ENCODE results near the gene PRRT1. TPM values are rescaled to one million over a fixed set of nuclear protein-coding genes. Genes with fewer than 3 reads are reported as not detected.
"Not testable (repeated sequence)": the region's sequence is repeated elsewhere in the genome, so short reads cannot be mapped to it uniquely, and the experiment has no call there.

The PRRT1 gene
- total RNA-seq, 1 experiment from 2014 or later: 1.9 TPM

- not testable (repeated sequence) for H3K23ac ChIP-seq (ENCODE audit: insufficient read length, low read depth, low read length); H2BK5ac ChIP-seq (ENCODE audit: insufficient read length, low read length); DNase-seq; H3K79me2 ChIP-seq (ENCODE audit: insufficient read depth, low read length); H4K8ac ChIP-seq (replicated peaks; ENCODE audit: insufficient read length, low read depth, low read length); H2AFZ ChIP-seq (ENCODE audit: low read length); H4K20me1 ChIP-seq (ENCODE audit: control insufficient read depth, insufficient read depth, insufficient read length); H3K4me1 ChIP-seq (ENCODE audit: insufficient read depth, low read length); H2BK20ac ChIP-seq (ENCODE audit: low read depth, low read length, poor library complexity, severe bottlenecking); H3T11ph ChIP-seq (ENCODE audit: low read length); H3K9me3 Mint-ChIP-seq; H3K27ac ChIP-seq (ENCODE audit: insufficient read length, low read depth, low read length); H3K14ac ChIP-seq (ENCODE audit: insufficient read depth, low read length); H2AK5ac ChIP-seq (ENCODE audit: insufficient read length, low read length); H3K27me3 ChIP-seq (ENCODE audit: insufficient read depth, low read length); H3K9me3 ChIP-seq (ENCODE audit: control insufficient read depth, low read depth, low read length); H3K79me1 ChIP-seq (ENCODE audit: insufficient read depth, low read depth, low read length, poor library complexity, severe bottlenecking); H3K4ac ChIP-seq (ENCODE audit: low read depth, low read length); H3K9ac ChIP-seq (ENCODE audit: extremely low read depth, insufficient read length, low read length); H3K23me2 ChIP-seq (ENCODE audit: insufficient read length, low read depth, low read length, poor library complexity, severe bottlenecking); H4K91ac ChIP-seq (ENCODE audit: insufficient read length, low read depth, low read length); H2BK12ac ChIP-seq (ENCODE audit: insufficient read length, low read depth, low read length); H3K4me2 ChIP-seq (ENCODE audit: insufficient read depth, insufficient read length, low read length); H2BK15ac ChIP-seq (ENCODE audit: low read depth, low read length); H2BK120ac ChIP-seq (ENCODE audit: low read depth, low read length, poor library complexity, severe bottlenecking); H3K27me3 Mint-ChIP-seq (ENCODE audit: low read depth); H3K56ac ChIP-seq (ENCODE audit: insufficient read length, low read depth, low read length); H3K18ac ChIP-seq (ENCODE audit: insufficient read length, low read depth, low read length); H4K5ac ChIP-seq (ENCODE audit: insufficient read length, low read depth, low read length)
- Mint-ChIP-seq H3K4me3 (peak overlapping the region in 1 of 2 experiments; percentile 56; a peak in 2 of 5 replicates), H3K27ac (peak overlapping the region; percentile 32 to 90 (median 75); a peak in 5 of 7 replicates), H3K36me3 (ENCODE audit: insufficient read depth in 1 of 3, low read depth in 3 of 3) (peaks cover 14 to 62% (median 48%) of the 10 kb centered on the region in 3 experiments; a peak in 6 of 7 replicates), H3K4me1 (peaks cover 24 to 38% of the 10 kb centered on the region in 2 experiments)
- no CpG with 5 or more reads among the region's 10 CpGs for WGBS (ENCODE audit: extremely low coverage, insufficient read length, low lambda C conversion rate)
These were observed 34.6 kb upstream of the PRRT1 start for GRCh38 chr6:32186151-32186840.

- not testable (repeated sequence) for H4K20me1 ChIP-seq (ENCODE audit: control insufficient read depth, insufficient read depth, insufficient read length); H2BK5ac ChIP-seq (ENCODE audit: insufficient read length, low read length); H3K27me3 Mint-ChIP-seq (ENCODE audit: low read depth); H2BK120ac ChIP-seq (ENCODE audit: low read depth, low read length, poor library complexity, severe bottlenecking); H4K5ac ChIP-seq (ENCODE audit: insufficient read length, low read depth, low read length); H2BK12ac ChIP-seq (ENCODE audit: insufficient read length, low read depth, low read length); H3K23ac ChIP-seq (ENCODE audit: insufficient read length, low read depth, low read length); H3K23me2 ChIP-seq (ENCODE audit: insufficient read length, low read depth, low read length, poor library complexity, severe bottlenecking); H4K8ac ChIP-seq (replicated peaks; ENCODE audit: insufficient read length, low read depth, low read length); H3K79me2 ChIP-seq (ENCODE audit: insufficient read depth, low read length); H3K4me2 ChIP-seq (ENCODE audit: insufficient read depth, insufficient read length, low read length); H2AFZ ChIP-seq (ENCODE audit: low read length); H3K9ac ChIP-seq (ENCODE audit: extremely low read depth, insufficient read length, low read length); H3K9me3 ChIP-seq (ENCODE audit: control insufficient read depth, low read depth, low read length); H3K79me1 ChIP-seq (ENCODE audit: insufficient read depth, low read depth, low read length, poor library complexity, severe bottlenecking); H3K9me3 Mint-ChIP-seq; H3K4me1 ChIP-seq (ENCODE audit: insufficient read depth, low read length); H3K56ac ChIP-seq (ENCODE audit: insufficient read length, low read depth, low read length); H4K91ac ChIP-seq (ENCODE audit: insufficient read length, low read depth, low read length); H3K27ac ChIP-seq (ENCODE audit: insufficient read length, low read depth, low read length); H3K18ac ChIP-seq (ENCODE audit: insufficient read length, low read depth, low read length); H2BK15ac ChIP-seq (ENCODE audit: low read depth, low read length); H3K14ac ChIP-seq (ENCODE audit: insufficient read depth, low read length); H3T11ph ChIP-seq (ENCODE audit: low read length); H3K27me3 ChIP-seq (ENCODE audit: insufficient read depth, low read length); H2BK20ac ChIP-seq (ENCODE audit: low read depth, low read length, poor library complexity, severe bottlenecking); H2AK5ac ChIP-seq (ENCODE audit: insufficient read length, low read length); H3K4ac ChIP-seq (ENCODE audit: low read depth, low read length)
- WGBS (ENCODE audit: extremely low coverage, insufficient read length, low lambda C conversion rate): no CpG with 5 or more reads among the region's 11 CpGs
- peaks cover 20 to 68% (median 54%) of the 10 kb centered on the region in 3 experiments; a peak in 6 of 7 replicates for H3K36me3 Mint-ChIP-seq (ENCODE audit: insufficient read depth in 1 of 3, low read depth in 3 of 3)
- H3K27ac Mint-ChIP-seq: peak overlapping the region; percentile 32 to 90 (median 90); a peak in 5 of 7 replicates
- peak; percentile 88 for DNase-seq
- H3K4me1 Mint-ChIP-seq: peaks cover 19 to 34% of the 10 kb centered on the region in 2 experiments
- peak overlapping the region; percentile 33 to 56; a peak in 3 of 5 replicates for H3K4me3 Mint-ChIP-seq
These were observed 34.0 kb upstream of the PRRT1 start for GRCh38 chr6:32185681-32186131.

Measured in H9 (cell line).